ENCODE data around the gene SOAT2.

The SOAT2 gene

GRCh38 chr12:53102883-53103807, at the start of gene SOAT2:
SOAT2 (plus strand) TSS chr12:53103486; CDS start chr12:53103578, 92 bp downstream.
- DNase-seq = no peak

- peak; percentile 90 for DNase-seq
Observed at GRCh38 chr12:53054112-53054878, 49.0 kb upstream of the SOAT2 start.

GRCh38 chr12:53055471-53056266, 47.6 kb upstream of the SOAT2 start:
- no peak for DNase-seq

- DNase-seq = no peak
Observed at GRCh38 chr12:53056296-53056695, 47.0 kb upstream of the SOAT2 start.

GRCh38 chr12:53056901-53057300, 46.4 kb upstream of the SOAT2 start:
- no peak for DNase-seq

GRCh38 chr12:53057816-53058500, 45.3 kb upstream of the SOAT2 start:
- DNase-seq = no peak

GRCh38 chr12:53058674-53059433, 44.4 kb upstream of the SOAT2 start:
- no peak for DNase-seq

GRCh38 chr12:53059434-53060063, 43.7 kb upstream of the SOAT2 start:
- no peak for DNase-seq

GRCh38 chr12:53060064-53060720, 43.1 kb upstream of the SOAT2 start:
- DNase-seq = no peak

GRCh38 chr12:53060721-53061276, 42.5 kb upstream of the SOAT2 start:
- DNase-seq = no peak

GRCh38 chr12:53061404-53062010, 41.8 kb upstream of the SOAT2 start:
- DNase-seq = no peak

GRCh38 chr12:53062011-53062961, 41.0 kb upstream of the SOAT2 start:
- DNase-seq = no peak

GRCh38 chr12:53062977-53063707, 40.1 kb upstream of the SOAT2 start:
- DNase-seq = no peak

GRCh38 chr12:53063708-53064612, 39.3 kb upstream of the SOAT2 start:
- DNase-seq = no peak

- DNase-seq = no peak
Observed at GRCh38 chr12:53064613-53065436, 38.5 kb upstream of the SOAT2 start.

GRCh38 chr12:53065470-53065869, 37.8 kb upstream of the SOAT2 start:
- no peak for DNase-seq

Measured in activated CD4-positive, CD25-positive, alpha-beta regulatory T cell treated with anti-CD3 and anti-CD28 coated beads, Interleukin-2, amount 50 U/mL, for 72 hours (primary cell).